Kidney (tissue), 14 donors: ENCODE data around the gene GLRX3. TPM values are rescaled to one million over a fixed set of nuclear protein-coding genes. Genes with fewer than 3 reads are reported as not detected.
A peak's percentile ranks its signal among the peaks of the same experiment; 100 is the strongest.

Experiments used
- DNase-seq, 5 donors: peaks; one replicate each; pipeline ENCODE4 v3.0.0-alpha.2; 2013 to 2020
- FAIRE-seq: peaks from 2 replicates; lab custom pipeline; 2012; peaks lifted over from hg19 to GRCh38; lab: Jason Lieb, UNC
- H3K27ac ChIP-seq, 2 donors: one replicate each; pipeline ENCODE4 v1.7.0; 2013; ENCODE audit warnings: low read depth in 2 of 2, low read length in 2 of 2, inconsistent platforms in 1 of 2
- H3K27me3 ChIP-seq: one replicate; pipeline ENCODE4 v1.7.1; 2013; ENCODE audit warnings: low read length, inconsistent platforms; ENCODE audit not compliant: control insufficient read depth, insufficient read depth
- H3K36me3 ChIP-seq, 3 donors: one replicate each; pipeline versions ENCODE4 v1.7.0 to v1.7.1; 2013; ENCODE audit warnings: low read length in 3 of 3, control low read depth in 1 of 3, inconsistent platforms in 1 of 3; ENCODE audit not compliant: insufficient read depth in 3 of 3, control insufficient read depth in 2 of 3
- H3K4me1 ChIP-seq, 3 donors: one replicate each; pipeline versions ENCODE4 v1.7.0 to v1.7.1; 2013; ENCODE audit warnings: low read length in 3 of 3, inconsistent platforms in 1 of 3, low read depth in 1 of 3; ENCODE audit not compliant: control insufficient read depth in 2 of 3, insufficient read depth in 2 of 3
- H3K4me3 ChIP-seq, 3 donors: one replicate each; pipeline versions ENCODE4 v1.7.0 to v1.8.1; 2013; ENCODE audit warnings: low read length in 3 of 3, control low read depth in 1 of 3, inconsistent platforms in 1 of 3
- H3K9ac ChIP-seq, 3 donors: one replicate each; pipeline versions ENCODE4 v1.7.0 to v1.7.1; 2013; ENCODE audit warnings: low read length in 3 of 3, control low read depth in 1 of 3, inconsistent platforms in 1 of 3
- H3K9me3 ChIP-seq, 3 donors: one replicate each; pipeline versions ENCODE4 v1.7.0 to v1.7.1; 2013; ENCODE audit warnings: low read length in 3 of 3, control low read depth in 1 of 3, inconsistent platforms in 1 of 3; ENCODE audit not compliant: control insufficient read depth in 2 of 3, insufficient read depth in 1 of 3
- intact Hi-C: fragments of 100-400 bp; cut with DNase I; formaldehyde crosslinking; loops from one replicate; pipeline ENCODE4 v1.11.1; 2022
- polyA plus RNA-seq: library from polyadenylated mRNA; stranded (reverse); fragments of 350-450 nt; fragmentation: Illumina TruSeq; extraction: RNeasy Lipid Tissue Mini Kit (QIAGEN cat#74804); gene quantifications from one replicate; pipeline ENCODE4 v1.2.3, GENCODE V29; 2014; ENCODE audit warnings: low read depth, low replicate concordance; ENCODE audit not compliant: insufficient read depth
- total RNA-seq: library from RNA; stranded (reverse); fragmentation: NEBNext Ultra II Directional; extraction: Animal tissue kit (Norgen Biotek cat#: 25700); gene quantifications from one replicate; pipeline ENCODE4 v1.2.1, GENCODE V29; 2021
- TF ChIP-seq, protein P1 (sequence below): IDR thresholded peaks from 3 replicates; pipeline ENCODE4 v1.5.1; 2012; ENCODE audit warnings: mild to moderate bottlenecking, moderate library complexity, borderline replicate concordance; ENCODE audit not compliant: insufficient read depth; ENCODE audit errors: extremely low read depth
- donor health status: control.
- donor health status: control.
- donor health status: control.
- donor health status: control.
- donor health status: control.
- donor health status: DM: yes; HTN: yes; CAD: no.
- donor health status: Normal renal cell carcinoma (clear cell type).

The GLRX3 gene
- total and polyA plus RNA-seq, 2 donors from 2014 or later = 52.5 to 70.4 TPM

GRCh38 chr10:130194991-130195645, 58.9 kb downstream of the GLRX3 start:
- Histone ChIP-seq H3K27me3 (no peaks in the 10 kb centered on the region), H3K4me3 (no peak overlapping the region), H3K36me3 (no peaks in the 10 kb centered on the region), H3K27ac (no peak overlapping the region), H3K9me3 (no peaks in the 10 kb centered on the region), H3K9ac (no peak overlapping the region), H3K4me1 (peaks cover 0 to 4% (median 0%) of the 10 kb centered on the region in 3 donors)
- FAIRE-seq = no peak
- no peak for DNase-seq
- intact Hi-C loops = no loop called here
- TF ChIP-seq, protein P1, sequence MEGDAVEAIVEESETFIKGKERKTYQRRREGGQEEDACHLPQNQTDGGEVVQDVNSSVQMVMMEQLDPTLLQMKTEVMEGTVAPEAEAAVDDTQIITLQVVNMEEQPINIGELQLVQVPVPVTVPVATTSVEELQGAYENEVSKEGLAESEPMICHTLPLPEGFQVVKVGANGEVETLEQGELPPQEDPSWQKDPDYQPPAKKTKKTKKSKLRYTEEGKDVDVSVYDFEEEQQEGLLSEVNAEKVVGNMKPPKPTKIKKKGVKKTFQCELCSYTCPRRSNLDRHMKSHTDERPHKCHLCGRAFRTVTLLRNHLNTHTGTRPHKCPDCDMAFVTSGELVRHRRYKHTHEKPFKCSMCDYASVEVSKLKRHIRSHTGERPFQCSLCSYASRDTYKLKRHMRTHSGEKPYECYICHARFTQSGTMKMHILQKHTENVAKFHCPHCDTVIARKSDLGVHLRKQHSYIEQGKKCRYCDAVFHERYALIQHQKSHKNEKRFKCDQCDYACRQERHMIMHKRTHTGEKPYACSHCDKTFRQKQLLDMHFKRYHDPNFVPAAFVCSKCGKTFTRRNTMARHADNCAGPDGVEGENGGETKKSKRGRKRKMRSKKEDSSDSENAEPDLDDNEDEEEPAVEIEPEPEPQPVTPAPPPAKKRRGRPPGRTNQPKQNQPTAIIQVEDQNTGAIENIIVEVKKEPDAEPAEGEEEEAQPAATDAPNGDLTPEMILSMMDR = no peak

GRCh38 chr10:130195746-130196294, 59.6 kb downstream of the GLRX3 start:
- Histone ChIP-seq H3K27me3 (no peaks in the 10 kb centered on the region), H3K4me3 (no peak overlapping the region), H3K27ac (no peak overlapping the region), H3K36me3 (no peaks in the 10 kb centered on the region), H3K9me3 (no peaks in the 10 kb centered on the region), H3K9ac (no peak overlapping the region), H3K4me1 (no peaks in the 10 kb centered on the region)
- FAIRE-seq (no peak), DNase-seq (no peak)
- intact Hi-C loops = no loop called here
- TF ChIP-seq, protein P1 = no peak

DNA sequence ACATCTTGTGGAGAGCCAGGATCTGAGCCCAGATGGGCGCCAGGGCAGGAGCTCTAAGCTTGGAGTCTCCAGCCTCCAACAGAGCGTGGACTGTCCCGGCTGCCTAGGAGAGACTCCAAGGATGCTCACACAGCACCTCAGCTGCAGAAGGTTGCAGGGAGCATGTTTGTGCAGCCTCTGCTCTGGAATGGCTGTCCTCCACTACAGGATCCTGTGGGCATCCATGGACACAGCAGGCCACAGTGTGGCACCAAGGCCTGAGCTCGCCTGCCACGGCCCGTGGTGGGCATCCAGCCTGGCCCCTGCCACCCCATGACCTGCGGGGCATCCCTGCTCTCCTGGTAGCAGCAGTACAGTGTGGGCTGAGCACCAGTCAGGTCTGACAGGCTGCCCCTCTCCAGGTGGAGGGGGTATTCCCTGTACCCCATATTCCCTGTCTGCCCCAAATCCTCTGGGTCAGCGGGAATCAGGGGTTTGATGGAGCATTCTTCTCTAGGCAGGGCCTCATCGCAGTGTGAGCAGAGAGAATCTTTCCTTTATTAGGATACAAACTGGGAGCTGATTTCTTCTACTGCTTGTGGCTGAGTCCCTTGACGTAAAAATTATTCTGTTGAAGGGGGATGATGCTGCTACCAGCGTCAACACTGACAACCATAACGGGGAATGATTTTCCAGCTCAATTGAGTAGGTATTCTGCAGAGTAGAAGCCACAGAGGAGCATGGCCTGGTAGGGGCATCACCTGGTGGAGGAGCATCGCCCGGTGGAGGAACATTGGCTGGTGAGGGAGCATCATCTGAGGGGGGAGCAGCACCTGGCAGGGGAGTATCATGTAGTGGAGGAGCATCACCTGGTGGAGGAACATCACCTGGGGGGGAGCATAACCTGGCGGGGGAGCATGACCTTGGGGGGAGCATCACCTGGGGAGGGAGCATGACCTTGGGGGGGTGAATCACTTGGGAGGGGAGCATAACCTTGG, 60.6 kb downstream of the GLRX3 start:
- intact Hi-C loops = no loop called here
- FAIRE-seq (no peak), DNase-seq (peak in 1 of 5 donors; percentile 39)
- Histone ChIP-seq H3K27ac (no peak overlapping the region), H3K36me3 (no peaks in the 10 kb centered on the region), H3K9ac (no peak overlapping the region), H3K9me3 (no peaks in the 10 kb centered on the region), H3K4me1 (no peaks in the 10 kb centered on the region), H3K4me3 (no peak overlapping the region), H3K27me3 (no peaks in the 10 kb centered on the region)
- TF ChIP-seq, protein P1 = no peak
